WERI-Rb-1 (cell line): ENCODE data around the gene KRT2.
"Not testable (repeated sequence)": the region's sequence is repeated elsewhere in the genome, so short reads cannot be mapped to it uniquely, and the experiment has no call there.

Experiments
- DNase-seq: peaks from one replicate; pipeline ENCODE4 v3.0.0-alpha.2; 2020
- H3K27ac ChIP-seq: fragments of 250-450 bp; sonication (Bioruptor Pico); 2 replicates; pipeline ENCODE4 v1.5.1; 2020; ENCODE audit warnings: mild to moderate bottlenecking, moderate library complexity
- H3K27me3 ChIP-seq: fragments of 250-450 bp; sonication (Bioruptor Pico); 2 replicates; pipeline ENCODE4 v1.5.1; 2021; ENCODE audit warnings: mild to moderate bottlenecking, low read depth, moderate library complexity; ENCODE audit not compliant: insufficient read depth, severe bottlenecking
- H3K36me3 ChIP-seq: fragments of 250-450 bp; sonication (Bioruptor Pico); 2 replicates; pipeline ENCODE4 v1.5.1; 2020; ENCODE audit warnings: mild to moderate bottlenecking, moderate library complexity
- H3K4me3 ChIP-seq: 2 replicates; pipeline ENCODE4 v1.5.1; 2011; ENCODE audit warnings: low read depth, mild to moderate bottlenecking, control low read depth, low read length
- H3K9me3 ChIP-seq: fragments of 250-450 bp; sonication (Bioruptor Pico); 2 replicates; pipeline ENCODE4 v1.5.1; 2021; ENCODE audit warnings: mild to moderate bottlenecking, moderate library complexity; ENCODE audit not compliant: severe bottlenecking
- TF ChIP-seq, protein P1 (sequence below): IDR thresholded peaks from 2 replicates; pipeline ENCODE4 v1.5.1; 2011; ENCODE audit warnings: low read depth, mild to moderate bottlenecking, control low read depth, inconsistent platforms, low read length

KRT2 gene

DNA sequence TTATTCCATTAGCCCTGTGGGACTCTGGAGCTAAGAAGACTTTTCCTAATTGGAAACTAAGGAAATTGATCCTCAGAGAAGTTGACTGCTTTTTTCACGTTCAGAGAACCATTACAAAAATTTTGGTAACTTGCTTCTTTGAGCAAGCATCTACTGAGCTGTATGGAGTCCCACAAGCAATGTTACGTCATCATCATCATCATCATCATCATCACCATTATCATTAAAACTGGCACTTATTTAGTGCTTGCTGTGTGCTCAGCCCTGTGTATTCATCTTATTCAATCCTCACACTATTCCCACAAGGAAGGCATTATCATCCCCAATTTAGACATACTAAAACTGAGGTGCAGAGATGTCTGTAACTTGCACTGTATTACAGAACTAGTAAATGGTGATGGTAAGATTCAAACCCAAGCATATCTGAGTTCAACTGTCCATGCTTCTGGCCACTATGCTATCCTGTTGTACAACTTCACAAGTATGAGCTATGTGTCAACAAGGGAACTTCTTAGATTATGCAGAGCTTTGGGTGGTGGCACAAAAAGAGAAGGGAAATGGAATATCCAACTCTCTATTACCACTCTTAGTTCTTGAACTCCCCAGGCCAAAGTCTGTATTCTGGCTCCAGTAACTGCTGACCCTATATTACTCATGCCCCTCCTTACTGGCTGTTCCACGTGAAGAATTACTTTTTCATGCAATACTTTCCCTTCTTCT is 21.9 kb upstream of the KRT2 start:
- Histone ChIP-seq H3K36me3 (no peaks in the 10 kb centered on the region), H3K27ac (no peak overlapping the region), H3K4me3 (no peak overlapping the region), H3K27me3 (peaks cover 90% of the 10 kb centered on the region), H3K9me3 (no peaks in the 10 kb centered on the region)
- no peak for DNase-seq
- TF ChIP-seq, protein P1, sequence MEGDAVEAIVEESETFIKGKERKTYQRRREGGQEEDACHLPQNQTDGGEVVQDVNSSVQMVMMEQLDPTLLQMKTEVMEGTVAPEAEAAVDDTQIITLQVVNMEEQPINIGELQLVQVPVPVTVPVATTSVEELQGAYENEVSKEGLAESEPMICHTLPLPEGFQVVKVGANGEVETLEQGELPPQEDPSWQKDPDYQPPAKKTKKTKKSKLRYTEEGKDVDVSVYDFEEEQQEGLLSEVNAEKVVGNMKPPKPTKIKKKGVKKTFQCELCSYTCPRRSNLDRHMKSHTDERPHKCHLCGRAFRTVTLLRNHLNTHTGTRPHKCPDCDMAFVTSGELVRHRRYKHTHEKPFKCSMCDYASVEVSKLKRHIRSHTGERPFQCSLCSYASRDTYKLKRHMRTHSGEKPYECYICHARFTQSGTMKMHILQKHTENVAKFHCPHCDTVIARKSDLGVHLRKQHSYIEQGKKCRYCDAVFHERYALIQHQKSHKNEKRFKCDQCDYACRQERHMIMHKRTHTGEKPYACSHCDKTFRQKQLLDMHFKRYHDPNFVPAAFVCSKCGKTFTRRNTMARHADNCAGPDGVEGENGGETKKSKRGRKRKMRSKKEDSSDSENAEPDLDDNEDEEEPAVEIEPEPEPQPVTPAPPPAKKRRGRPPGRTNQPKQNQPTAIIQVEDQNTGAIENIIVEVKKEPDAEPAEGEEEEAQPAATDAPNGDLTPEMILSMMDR: no peak

- TF ChIP-seq, protein P1: no peak
- no peak overlapping the region for H3K4me3 ChIP-seq
- H3K36me3 ChIP-seq: no peaks in the 10 kb centered on the region
- no peak for DNase-seq
- peaks cover 90% of the 10 kb centered on the region for H3K27me3 ChIP-seq
- no peak overlapping the region for H3K27ac ChIP-seq
- no peaks in the 10 kb centered on the region for H3K9me3 ChIP-seq
Measured at GRCh38 chr12:52673217-52673616, 21.2 kb upstream of the KRT2 start.

DNA sequence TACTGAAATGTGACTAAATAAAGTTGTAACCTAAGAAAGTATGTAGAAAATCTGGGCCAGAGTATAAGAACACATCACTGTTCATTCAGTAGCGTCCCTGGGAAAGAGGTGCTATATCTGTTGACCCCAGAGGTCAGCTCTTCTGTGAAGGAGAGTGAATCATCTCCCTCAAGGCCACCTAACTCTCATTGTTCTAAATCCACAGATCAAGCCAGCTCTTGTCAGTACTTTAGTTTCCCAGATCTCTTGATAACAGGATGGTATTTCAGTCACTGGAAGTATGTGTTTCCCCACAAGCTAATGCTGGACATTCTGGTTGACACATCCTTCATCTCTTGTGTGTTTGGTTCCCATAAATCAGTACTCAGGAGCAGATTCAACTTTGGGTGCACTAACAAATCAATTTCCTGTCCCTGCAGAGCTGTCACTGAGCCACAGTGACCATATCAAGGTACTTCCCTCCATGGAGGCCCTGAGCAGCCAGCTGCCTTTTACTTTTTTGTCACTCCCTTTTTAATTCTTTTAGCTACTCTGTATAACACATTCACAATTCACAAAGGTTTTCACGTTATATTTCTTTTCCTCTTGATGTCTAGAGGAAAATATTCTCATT is 20.4 kb upstream of the KRT2 start:
- no peaks in the 10 kb centered on the region for H3K9me3 ChIP-seq
- TF ChIP-seq, protein P1: no peak
- peaks cover 90% of the 10 kb centered on the region for H3K27me3 ChIP-seq
- H3K27ac ChIP-seq: no peak overlapping the region
- no peak overlapping the region for H3K4me3 ChIP-seq
- DNase-seq: no peak
- H3K36me3 ChIP-seq: no peaks in the 10 kb centered on the region

- H3K9me3 ChIP-seq: no peaks in the 10 kb centered on the region
- TF ChIP-seq, protein P1: no peak
- no peak overlapping the region for H3K4me3 ChIP-seq
- H3K27ac ChIP-seq: no peak overlapping the region
- no peaks in the 10 kb centered on the region for H3K36me3 ChIP-seq
- DNase-seq: no peak
- H3K27me3 ChIP-seq: peaks cover 86% of the 10 kb centered on the region
Measured at GRCh38 chr12:52670961-52671360, 18.9 kb upstream of the KRT2 start.

- Histone ChIP-seq H3K27me3 (peaks cover 86% of the 10 kb centered on the region), H3K4me3 (no peak overlapping the region)
- TF ChIP-seq, protein P1: no peak
Measured at GRCh38 chr12:52670506-52670905, 18.5 kb upstream of the KRT2 start.

DNA sequence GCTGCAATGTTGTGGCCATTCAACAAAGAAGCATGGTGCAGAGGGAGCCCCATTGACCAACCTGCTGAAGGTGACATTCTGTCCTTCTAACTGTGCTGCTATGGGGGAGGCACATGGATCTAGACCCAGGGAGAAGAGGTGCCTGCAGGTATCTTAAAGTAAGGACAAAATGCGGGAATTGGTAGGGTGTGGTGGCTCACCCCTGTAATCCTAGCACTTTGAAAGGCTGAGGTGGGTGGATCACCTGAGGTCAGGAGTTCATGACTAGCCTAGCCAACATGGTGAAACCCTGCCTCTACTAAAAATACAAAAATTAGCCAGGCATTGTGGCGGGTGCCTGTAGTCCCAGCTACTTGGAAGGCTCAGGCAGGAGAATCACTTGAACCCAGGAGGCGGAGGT is 17.9 kb upstream of the KRT2 start:
- not testable (repeated sequence) for H3K9me3 ChIP-seq, DNase-seq, H3K4me3 ChIP-seq, H3K27ac ChIP-seq, H3K36me3 ChIP-seq
- peaks cover 86% of the 10 kb centered on the region for H3K27me3 ChIP-seq

More at GRCh38 chr12:52670506-52670905, 18.5 kb upstream of the KRT2 start:
- DNase-seq: no peak
- Histone ChIP-seq H3K27ac (no peak overlapping the region), H3K36me3 (no peaks in the 10 kb centered on the region), H3K9me3 (no peaks in the 10 kb centered on the region)
